ENCODE results near the gene ABRAXAS1.

DNA sequence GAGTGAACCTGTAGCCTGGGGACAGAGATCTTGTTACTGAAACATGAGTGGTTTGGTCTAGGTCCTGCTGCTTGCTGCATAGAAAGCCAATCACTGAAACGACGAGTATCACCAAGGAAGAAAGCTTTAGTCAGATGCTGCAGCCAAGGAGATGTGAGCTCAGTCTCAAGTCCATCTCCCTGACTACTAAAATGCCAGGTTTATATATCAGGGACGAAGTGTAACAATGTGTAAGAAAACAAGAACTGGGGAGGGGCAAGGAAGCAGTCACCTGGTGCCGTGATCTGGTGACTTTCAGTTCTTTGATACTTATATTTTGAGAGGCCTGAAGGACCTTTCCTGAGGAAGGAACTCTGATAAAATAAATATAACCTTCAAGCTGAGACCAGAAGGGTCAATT is 19.6 kb upstream of the ABRAXAS1 start:
- TF ChIP-seq EZH2 (IDR thresholded peaks at IDR 0.05; ENCODE audit: borderline replicate concordance, control insufficient read depth, low read depth, low read length) = no peak
- TF ChIP-seq CREB1 (IDR thresholded peaks at IDR 0.05; ENCODE audit: low read depth) = no peak
- no peak for TF ChIP-seq TARDBP (IDR thresholded peaks at IDR 0.05; ENCODE audit: borderline replicate concordance)
- TF ChIP-seq, protein P1, sequence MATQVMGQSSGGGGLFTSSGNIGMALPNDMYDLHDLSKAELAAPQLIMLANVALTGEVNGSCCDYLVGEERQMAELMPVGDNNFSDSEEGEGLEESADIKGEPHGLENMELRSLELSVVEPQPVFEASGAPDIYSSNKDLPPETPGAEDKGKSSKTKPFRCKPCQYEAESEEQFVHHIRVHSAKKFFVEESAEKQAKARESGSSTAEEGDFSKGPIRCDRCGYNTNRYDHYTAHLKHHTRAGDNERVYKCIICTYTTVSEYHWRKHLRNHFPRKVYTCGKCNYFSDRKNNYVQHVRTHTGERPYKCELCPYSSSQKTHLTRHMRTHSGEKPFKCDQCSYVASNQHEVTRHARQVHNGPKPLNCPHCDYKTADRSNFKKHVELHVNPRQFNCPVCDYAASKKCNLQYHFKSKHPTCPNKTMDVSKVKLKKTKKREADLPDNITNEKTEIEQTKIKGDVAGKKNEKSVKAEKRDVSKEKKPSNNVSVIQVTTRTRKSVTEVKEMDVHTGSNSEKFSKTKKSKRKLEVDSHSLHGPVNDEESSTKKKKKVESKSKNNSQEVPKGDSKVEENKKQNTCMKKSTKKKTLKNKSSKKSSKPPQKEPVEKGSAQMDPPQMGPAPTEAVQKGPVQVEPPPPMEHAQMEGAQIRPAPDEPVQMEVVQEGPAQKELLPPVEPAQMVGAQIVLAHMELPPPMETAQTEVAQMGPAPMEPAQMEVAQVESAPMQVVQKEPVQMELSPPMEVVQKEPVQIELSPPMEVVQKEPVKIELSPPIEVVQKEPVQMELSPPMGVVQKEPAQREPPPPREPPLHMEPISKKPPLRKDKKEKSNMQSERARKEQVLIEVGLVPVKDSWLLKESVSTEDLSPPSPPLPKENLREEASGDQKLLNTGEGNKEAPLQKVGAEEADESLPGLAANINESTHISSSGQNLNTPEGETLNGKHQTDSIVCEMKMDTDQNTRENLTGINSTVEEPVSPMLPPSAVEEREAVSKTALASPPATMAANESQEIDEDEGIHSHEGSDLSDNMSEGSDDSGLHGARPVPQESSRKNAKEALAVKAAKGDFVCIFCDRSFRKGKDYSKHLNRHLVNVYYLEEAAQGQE (IDR thresholded peaks at IDR 0.05; ENCODE audit: low read depth, low read length) = no peak
- no peak for TF ChIP-seq SMC3 (IDR thresholded peaks at IDR 0.05; ENCODE audit: borderline replicate concordance, low read length)
- TF ChIP-seq, protein P2, sequence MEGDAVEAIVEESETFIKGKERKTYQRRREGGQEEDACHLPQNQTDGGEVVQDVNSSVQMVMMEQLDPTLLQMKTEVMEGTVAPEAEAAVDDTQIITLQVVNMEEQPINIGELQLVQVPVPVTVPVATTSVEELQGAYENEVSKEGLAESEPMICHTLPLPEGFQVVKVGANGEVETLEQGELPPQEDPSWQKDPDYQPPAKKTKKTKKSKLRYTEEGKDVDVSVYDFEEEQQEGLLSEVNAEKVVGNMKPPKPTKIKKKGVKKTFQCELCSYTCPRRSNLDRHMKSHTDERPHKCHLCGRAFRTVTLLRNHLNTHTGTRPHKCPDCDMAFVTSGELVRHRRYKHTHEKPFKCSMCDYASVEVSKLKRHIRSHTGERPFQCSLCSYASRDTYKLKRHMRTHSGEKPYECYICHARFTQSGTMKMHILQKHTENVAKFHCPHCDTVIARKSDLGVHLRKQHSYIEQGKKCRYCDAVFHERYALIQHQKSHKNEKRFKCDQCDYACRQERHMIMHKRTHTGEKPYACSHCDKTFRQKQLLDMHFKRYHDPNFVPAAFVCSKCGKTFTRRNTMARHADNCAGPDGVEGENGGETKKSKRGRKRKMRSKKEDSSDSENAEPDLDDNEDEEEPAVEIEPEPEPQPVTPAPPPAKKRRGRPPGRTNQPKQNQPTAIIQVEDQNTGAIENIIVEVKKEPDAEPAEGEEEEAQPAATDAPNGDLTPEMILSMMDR (IDR thresholded peaks at IDR 0.05 in 2 of 3, conservative IDR thresholded peaks at IDR 0.05 in 1 of 3; ENCODE audit: control insufficient read depth in 2 of 3, extremely low read depth in 1 of 3, insufficient read depth in 1 of 3, low read depth in 3 of 3, low read length in 3 of 3) = no peak
- TF ChIP-seq RFX5 (IDR thresholded peaks at IDR 0.05; ENCODE audit: low read depth, low read length) = no peak
- TF ChIP-seq POLR2AphosphoS5 (IDR thresholded peaks at IDR 0.05; ENCODE audit: low read length) = no peak
- TF ChIP-seq RAD21 (IDR thresholded peaks at IDR 0.05; ENCODE audit: insufficient read depth, low read depth, low read length) = no peak
- no peak for TF ChIP-seq EP300 (IDR thresholded peaks at IDR 0.05; ENCODE audit: borderline replicate concordance in 1 of 2, control insufficient read depth in 1 of 2, low read depth in 2 of 2, low read length in 2 of 2)
